Fibroblast of lung (primary cell): Measurements from ENCODE around the gene TMEM116.

Source experiments
- EZH2 ChIP-seq: IDR thresholded peaks from 2 replicates; pipeline ENCODE4 v1.5.1; 2012; ENCODE audit warnings: low read length, control low read depth, mild to moderate bottlenecking; ENCODE audit errors: missing control alignments
- TF ChIP-seq, protein P1 (sequence below), 2 donors: IDR thresholded peaks in 1 of 2; conservative IDR thresholded peaks in 1 of 2; 1 replicate in 1 of 2; 2 replicates in 1 of 2; pipeline ENCODE4 v1.5.1; 2011 to 2012; ENCODE audit warnings: low read length in 2 of 2, control low read depth in 1 of 2, inconsistent platforms in 1 of 2, low read depth in 1 of 2, mild to moderate bottlenecking in 1 of 2

DNA sequence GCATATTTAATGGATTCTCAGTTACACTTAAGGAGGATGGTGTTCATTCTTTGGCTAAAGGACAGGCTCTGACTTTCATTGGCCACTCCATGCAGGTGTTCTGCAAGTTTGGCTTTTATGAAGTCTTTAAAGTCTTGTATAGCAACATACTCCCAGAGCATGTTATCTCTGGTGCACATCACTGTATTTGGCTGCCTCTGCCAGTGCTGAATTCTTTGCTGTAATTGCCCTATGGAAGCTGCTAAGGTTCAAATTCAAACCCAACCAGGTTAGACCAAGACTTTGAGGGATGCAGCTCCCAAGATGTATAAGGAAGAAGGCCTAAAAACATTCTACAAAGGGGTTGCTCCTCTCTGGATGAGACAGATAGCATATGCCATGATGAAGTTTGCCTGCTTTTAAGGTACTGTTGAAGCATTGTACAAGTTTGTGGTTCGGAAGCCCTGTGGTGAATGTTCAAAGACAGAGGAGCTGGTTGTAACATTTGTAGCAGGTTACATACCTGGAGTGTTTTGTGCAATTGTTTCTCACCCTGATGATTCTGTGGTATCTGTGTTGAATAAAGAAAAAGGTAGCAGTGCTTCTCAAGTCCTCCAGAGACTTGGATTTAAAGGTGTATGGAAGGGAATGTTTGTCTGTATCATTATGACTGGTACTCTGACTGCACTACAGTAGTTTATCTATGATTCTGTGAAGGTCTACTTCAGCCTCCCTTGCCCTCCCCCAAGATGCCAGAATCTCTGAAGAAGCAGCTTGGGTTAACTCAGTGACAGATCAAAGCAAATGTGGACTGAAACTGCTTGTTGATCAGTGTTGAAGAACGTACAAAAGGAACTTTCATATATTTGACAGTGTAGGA is 19.4 kb downstream of the TMEM116 start:
- TF ChIP-seq, protein P1, sequence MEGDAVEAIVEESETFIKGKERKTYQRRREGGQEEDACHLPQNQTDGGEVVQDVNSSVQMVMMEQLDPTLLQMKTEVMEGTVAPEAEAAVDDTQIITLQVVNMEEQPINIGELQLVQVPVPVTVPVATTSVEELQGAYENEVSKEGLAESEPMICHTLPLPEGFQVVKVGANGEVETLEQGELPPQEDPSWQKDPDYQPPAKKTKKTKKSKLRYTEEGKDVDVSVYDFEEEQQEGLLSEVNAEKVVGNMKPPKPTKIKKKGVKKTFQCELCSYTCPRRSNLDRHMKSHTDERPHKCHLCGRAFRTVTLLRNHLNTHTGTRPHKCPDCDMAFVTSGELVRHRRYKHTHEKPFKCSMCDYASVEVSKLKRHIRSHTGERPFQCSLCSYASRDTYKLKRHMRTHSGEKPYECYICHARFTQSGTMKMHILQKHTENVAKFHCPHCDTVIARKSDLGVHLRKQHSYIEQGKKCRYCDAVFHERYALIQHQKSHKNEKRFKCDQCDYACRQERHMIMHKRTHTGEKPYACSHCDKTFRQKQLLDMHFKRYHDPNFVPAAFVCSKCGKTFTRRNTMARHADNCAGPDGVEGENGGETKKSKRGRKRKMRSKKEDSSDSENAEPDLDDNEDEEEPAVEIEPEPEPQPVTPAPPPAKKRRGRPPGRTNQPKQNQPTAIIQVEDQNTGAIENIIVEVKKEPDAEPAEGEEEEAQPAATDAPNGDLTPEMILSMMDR (conservative IDR thresholded peaks at IDR 0.05 in 1 of 2, IDR thresholded peaks at IDR 0.05 in 1 of 2; ENCODE audit: low read depth in 1 of 2, low read length in 2 of 2), result no peak
- no peak for TF ChIP-seq EZH2
